AG04450 (cell line): Measurements from ENCODE around the gene RIN3. TPM values are rescaled to one million over a fixed set of nuclear protein-coding genes. Genes with fewer than 3 reads are reported as not detected.
A peak's percentile ranks its signal among the peaks of the same experiment; 100 is the strongest.

Source experiments
- CTCF ChIA-PET: fragments of 300-600, 350-600 bp; formaldehyde crosslinking; extraction: SDS; loops from one replicate; lab custom pipeline; 2022; ENCODE audit warnings: antibody characterized with exemption, inconsistent platforms; lab: Charles Lee
- POLR2A ChIA-PET: fragments of 350-600 bp; formaldehyde crosslinking; extraction: SDS; loops from one replicate; lab custom pipeline; 2021; ENCODE audit warnings: antibody characterized with exemption, inconsistent platforms; lab: Yijun Ruan, JAX
- DNase-seq: peaks from one replicate; pipeline ENCODE4 v3.0.0-alpha.2; 2011; ENCODE audit warnings: low read depth, low spot score
- H3K27ac ChIP-seq: one replicate; pipeline ENCODE4 v1.5.1; 2012; ENCODE audit warnings: low read depth, low read length, control low read depth
- H3K27me3 ChIP-seq: one replicate; pipeline ENCODE4 v1.6.0; 2012; ENCODE audit warnings: low read length; ENCODE audit not compliant: control insufficient read depth, insufficient read depth
- H3K4me3 ChIP-seq: 2 replicates; pipeline ENCODE4 v1.5.1; 2011; ENCODE audit warnings: mild to moderate bottlenecking, low read depth, low read length, control low read depth
- H3K9me3 ChIP-seq: 2 replicates; pipeline ENCODE4 v1.5.1; 2012; ENCODE audit warnings: low read length; ENCODE audit not compliant: control insufficient read depth, insufficient read depth
- CTCF ChIP-seq: IDR thresholded peaks from 2 replicates; pipeline ENCODE4 v1.5.1; 2011; ENCODE audit warnings: low read depth, low read length, control low read depth, inconsistent platforms
- polyA plus RNA-seq: library from polyadenylated mRNA; depleted of rRNA; stranded (reverse); fragments of >200 nt; gene quantifications from 2 replicates; pipeline ENCODE4 v1.2.3, GENCODE V29; 2011

The RIN3 gene
- polyA plus RNA-seq, 1 experiment = 3.7 TPM

- DNase-seq = no peak
- Histone ChIP-seq H3K27me3 (no peaks in the 10 kb centered on the region), H3K4me3 (no peak overlapping the region), H3K9me3 (no peaks in the 10 kb centered on the region), H3K27ac (no peak overlapping the region)
- ChIA-PET CTCF (no interaction called here), POLR2A (interaction anchor here (0.6 to 1.9 kb wide), 2 partner anchors 11 to 161 kb away, joined by 3 to 18 read pairs; no protein-coding TSS in a partner anchor)
- no peak for TF ChIP-seq CTCF
Observed at GRCh38 chr14:92635031-92635430, 121.5 kb downstream of the RIN3 start.

GRCh38 chr14:92635896-92636295, 122.3 kb downstream of the RIN3 start:
- no peak for DNase-seq
- CTCF ChIA-PET = no interaction called here
- Histone ChIP-seq H3K27ac (no peak overlapping the region), H3K4me3 (no peak overlapping the region), H3K27me3 (no peaks in the 10 kb centered on the region), H3K9me3 (no peaks in the 10 kb centered on the region)
- POLR2A ChIA-PET = interaction anchor here (0.5 kb wide), 1 partner anchor 100 kb away, joined by 7 read pairs; no protein-coding TSS in a partner anchor
- no peak for TF ChIP-seq CTCF

- ChIA-PET POLR2A (interaction anchor here (0.8 to 1.2 kb wide), 3 partner anchors 9 to 33 kb away, joined by 4 to 12 read pairs (median 4); no protein-coding TSS in a partner anchor), CTCF (interaction anchor here (1.2 to 2.3 kb wide), 3 partner anchors 24 to 49 kb away, joined by 3 to 9 read pairs (median 5); no protein-coding TSS in a partner anchor)
- Histone ChIP-seq H3K27me3 (no peaks in the 10 kb centered on the region), H3K4me3 (no peak overlapping the region), H3K9me3 (no peaks in the 10 kb centered on the region), H3K27ac (peak overlapping the region; percentile 39)
- TF ChIP-seq CTCF = no peak
- no peak for DNase-seq
Observed at GRCh38 chr14:92637228-92637627, 123.6 kb downstream of the RIN3 start.

DNA sequence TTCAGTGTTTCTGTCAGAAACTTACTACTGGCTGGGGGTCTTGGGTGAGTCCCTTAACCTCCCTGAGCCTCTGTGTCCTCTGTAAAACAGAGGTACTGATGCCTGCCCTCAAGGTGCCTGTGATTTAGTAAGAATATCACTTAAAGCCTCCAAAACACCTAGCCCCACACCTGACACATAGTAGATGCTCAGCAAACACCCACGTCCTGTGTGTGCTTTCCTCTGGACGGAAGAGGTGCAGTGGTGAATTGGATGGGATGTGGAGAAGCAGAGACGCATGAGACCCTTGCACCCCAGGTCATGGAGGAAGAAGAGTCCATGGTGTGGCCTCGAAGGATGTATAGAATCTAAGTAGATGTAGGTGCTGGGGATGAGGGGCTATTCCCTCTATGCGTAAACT, 124.3 kb downstream of the RIN3 start:
- Histone ChIP-seq H3K9me3 (no peaks in the 10 kb centered on the region), H3K27me3 (no peaks in the 10 kb centered on the region), H3K27ac (no peak overlapping the region), H3K4me3 (no peak overlapping the region)
- no peak for TF ChIP-seq CTCF
- POLR2A ChIA-PET = interaction anchor here (0.8 to 1.2 kb wide), 2 partner anchors 9 to 32 kb away, joined by 4 to 12 read pairs; no protein-coding TSS in a partner anchor
- DNase-seq = no peak
- CTCF ChIA-PET = interaction anchor here (1.2 to 2.3 kb wide), 3 partner anchors 24 to 49 kb away, joined by 3 to 9 read pairs (median 5); no protein-coding TSS in a partner anchor

GRCh38 chr14:92638266-92638665, 124.7 kb downstream of the RIN3 start:
- TF ChIP-seq CTCF = no peak
- CTCF ChIA-PET = interaction anchor here (2.3 kb wide), 1 partner anchor 48 kb away, joined by 9 read pairs; no protein-coding TSS in a partner anchor
- no peak overlapping the region for H3K4me3 ChIP-seq
- H3K9me3 ChIP-seq = no peaks in the 10 kb centered on the region
- no peaks in the 10 kb centered on the region for H3K27me3 ChIP-seq
- H3K27ac ChIP-seq = peak overlapping the region; percentile 2
- POLR2A ChIA-PET = no interaction called here
- no peak for DNase-seq
